Activated CD4-positive, CD25-positive, alpha-beta regulatory T cell treated with anti-CD3 and anti-CD28 coated beads, Interleukin-2, amount 50 U/mL, for 72 hours (primary cell): ENCODE results near the gene PGGHG.
"Not testable (repeated sequence)": the region's sequence is repeated elsewhere in the genome, so short reads cannot be mapped to it uniquely, and the experiment has no call there.

Experiments used
- DNase-seq: peaks from one replicate; pipeline ENCODE4 v3.0.0; 2021

PGGHG gene

DNA sequence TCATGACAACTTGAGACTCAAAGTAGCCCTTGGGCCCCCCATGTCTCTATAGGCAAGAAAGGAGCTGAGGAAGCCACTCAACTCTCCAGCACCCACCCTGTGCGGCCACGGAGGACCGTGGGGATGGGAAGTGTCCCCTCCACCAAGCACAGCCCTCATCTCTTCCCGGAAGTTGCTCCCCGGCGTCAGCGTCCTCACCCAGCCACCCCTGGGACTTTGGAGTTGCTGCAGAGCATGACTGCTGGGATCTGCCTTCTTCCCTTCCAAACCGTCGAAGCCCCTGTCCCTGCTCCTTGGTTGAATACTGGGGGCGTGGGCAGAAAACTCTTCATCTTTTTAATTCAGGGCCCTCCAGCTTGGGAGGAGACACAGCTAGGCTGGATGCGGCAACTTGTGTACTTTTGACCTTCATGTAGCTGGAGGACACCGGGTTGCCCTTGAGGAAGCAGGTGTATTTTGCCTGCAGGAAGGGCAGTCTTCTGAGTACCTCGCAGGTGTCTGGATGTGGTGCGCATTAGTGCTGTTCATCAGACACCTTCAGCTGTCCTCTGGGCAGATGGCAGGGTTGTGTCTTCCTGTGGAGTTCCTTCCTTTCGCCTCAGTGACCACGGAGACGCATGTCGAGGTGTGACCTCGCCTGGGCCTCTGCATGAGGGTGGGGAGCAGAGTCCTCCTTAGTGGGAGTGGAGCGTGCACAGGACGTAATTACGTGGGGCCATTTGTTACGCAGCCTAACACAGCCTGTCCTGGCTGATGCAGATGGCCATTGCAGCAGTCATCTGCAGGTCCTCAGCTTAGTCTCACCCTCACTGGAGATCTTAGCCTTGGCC is 43.9 kb downstream of the PGGHG start:
- DNase-seq, result no peak

DNA sequence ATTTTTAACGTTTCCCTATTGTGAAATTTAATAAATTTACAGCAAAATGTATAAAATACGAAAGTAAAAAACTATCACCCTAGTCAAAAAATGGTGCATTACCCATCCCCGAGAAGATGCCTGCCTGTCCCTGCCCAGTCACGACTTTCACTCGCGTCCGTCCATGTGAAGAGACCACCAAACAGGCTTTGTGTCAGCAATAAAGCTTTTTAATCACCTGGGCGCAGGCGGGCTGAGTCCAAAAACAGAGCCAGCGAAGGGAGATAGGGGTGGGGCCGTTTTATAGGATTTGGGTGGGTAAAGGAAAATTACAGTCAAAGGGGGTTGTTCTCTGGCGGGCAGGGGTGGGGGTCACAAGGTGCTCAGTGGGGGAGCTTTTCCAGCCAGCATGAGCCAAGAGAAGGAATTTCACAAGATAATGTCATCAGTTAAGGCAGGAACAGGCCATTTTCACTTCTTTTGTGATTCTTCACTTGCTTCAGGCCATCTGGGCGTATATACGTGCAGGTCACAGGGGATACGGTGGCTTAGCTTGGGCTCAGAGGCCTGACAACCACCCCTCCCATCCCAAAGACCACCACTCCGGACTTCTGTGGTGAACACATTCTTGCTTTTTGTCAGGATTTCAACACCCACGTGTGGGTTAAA is 44.8 kb downstream of the PGGHG start:
- not testable (repeated sequence) for DNase-seq

DNA sequence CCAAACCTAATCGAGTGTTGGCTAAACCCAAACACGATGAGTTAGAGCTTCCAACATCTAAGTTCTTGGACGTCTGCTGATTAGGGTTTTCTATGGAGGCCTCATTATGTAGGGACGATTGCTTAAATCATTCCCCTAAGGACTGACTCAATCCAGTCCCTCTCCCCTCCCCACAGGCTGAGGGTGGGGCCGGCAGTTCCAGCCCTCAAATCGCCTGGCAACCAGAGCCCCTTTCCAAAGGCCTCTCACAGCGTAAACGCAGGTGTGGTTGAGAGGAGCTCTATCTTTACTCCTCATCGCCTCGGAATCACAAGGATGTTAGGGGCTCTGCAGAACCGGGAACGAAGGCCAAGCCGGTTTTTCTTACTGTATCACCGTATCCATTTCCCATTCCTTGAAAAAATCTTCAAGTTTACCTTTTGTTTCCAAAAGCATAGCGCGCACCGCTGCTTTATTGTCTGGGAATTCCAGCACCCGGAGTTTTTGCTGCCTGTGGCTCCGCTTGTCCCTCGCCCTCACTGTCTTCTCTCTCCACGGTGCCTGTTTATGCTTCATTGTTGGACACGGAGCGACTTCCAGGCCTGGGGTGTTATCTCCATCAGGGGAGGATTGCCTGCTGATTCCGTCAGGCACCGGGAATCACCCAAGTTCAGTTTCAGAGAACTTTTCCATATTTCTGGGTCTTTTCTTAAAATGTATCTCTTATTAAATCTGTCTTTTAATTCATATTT is 45.5 kb downstream of the PGGHG start:
- no peak for DNase-seq

DNA sequence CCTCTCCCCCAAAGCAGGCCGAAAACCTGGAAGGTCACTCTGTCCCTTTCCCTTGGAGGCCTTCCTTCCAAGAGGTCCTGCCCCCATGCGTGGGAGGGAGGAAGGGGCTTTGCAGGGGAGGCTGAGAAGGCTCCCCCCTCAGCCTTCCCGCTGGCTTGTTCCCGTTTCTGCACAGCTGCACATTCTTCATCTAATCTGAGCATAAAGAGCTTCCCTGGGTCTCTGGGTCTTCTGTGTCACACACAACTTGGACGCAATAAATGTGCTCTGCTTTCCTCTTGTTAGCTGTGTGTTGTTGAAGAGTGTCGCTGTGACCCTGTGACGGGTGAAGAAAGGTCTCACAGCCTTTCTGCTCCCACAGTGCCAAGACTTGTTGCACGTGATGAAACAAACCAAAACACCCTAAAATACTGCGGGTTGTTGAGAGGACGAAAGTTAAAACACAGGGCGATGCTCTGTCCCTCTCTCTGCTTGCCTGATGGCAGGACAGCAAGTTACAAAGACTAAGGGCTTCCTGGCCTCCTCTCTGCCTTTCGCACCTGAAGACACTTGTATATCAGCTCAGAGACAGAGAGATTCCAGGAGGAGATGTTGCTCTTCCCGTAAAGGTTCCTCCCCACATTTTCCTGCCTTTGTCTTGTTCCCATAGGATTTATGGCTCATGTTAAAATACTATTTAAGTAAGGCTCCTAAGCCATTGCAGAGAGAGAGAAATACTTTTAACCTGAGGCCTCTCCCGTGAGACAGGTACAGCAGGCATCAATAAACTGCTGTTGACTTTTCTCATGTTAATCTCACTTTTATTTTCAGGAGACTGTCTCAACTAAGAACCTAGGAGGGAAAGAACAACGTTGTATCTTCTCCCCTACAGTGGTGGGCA is 47.1 kb downstream of the PGGHG start:
- DNase-seq, result no peak

DNA sequence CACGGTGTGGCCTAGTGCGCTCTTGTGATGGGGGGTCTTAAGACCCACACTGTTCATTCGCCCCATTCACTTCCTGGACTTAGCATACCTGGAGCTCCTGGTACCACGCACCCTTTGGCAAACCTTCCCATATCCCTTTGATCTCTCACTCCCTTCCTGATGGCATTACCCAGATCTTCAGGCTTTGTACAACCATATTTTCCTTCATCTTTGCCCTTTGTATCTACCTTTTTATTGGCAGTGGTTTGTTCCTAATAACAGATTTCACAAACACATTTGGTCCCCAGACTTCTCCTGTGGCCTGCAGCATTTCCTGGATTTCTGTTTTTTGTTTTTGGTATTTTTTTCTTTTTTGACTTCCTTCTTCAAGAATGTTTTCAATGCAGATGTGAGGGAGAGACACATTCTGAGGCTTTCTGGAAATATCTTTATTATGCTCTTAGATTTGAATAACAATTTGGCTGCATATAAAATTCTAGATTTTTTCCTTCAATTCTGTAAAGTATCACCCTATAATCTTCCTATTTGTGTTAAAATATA is 47.8 kb downstream of the PGGHG start:
- DNase-seq, result no peak

DNA sequence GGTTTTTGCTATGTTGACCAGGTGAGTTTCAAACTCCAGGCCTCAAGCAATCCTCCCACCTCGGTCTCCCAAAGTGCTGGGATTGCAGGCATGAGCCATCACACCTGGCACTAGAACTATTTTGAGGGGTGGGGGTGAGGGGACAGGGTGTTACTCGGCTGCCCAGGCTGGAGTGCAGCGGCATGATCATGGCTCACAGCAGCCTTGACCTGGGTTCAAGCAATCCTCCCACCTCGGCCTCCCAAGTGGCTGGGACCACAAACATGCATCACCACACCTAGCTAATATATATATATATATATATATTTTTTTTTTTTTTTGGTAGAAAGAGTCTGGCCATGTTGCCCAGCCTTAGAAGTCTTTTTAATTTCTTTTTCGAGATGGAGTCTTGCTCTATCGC is 48.8 kb downstream of the PGGHG start:
- no peak for DNase-seq

DNA sequence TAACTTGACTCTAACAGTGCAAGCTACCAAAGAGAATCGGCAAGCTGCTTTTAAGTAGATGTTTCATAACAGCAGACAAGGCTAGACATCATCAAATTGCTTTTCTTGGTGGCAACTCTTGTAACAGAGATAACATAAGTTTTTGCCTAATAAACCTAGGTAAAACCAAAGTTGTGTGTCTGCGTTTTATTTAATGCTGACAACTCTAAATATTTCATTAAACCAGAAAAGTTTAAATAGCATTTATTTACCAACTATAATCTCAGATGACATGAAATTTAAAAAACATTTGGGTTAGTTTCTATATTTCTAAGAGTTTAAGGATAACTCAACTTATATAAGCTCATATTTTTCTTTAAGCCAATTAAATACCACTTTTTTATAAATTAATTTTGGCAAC is 51.0 kb downstream of the PGGHG start:
- DNase-seq, result no peak

DNA sequence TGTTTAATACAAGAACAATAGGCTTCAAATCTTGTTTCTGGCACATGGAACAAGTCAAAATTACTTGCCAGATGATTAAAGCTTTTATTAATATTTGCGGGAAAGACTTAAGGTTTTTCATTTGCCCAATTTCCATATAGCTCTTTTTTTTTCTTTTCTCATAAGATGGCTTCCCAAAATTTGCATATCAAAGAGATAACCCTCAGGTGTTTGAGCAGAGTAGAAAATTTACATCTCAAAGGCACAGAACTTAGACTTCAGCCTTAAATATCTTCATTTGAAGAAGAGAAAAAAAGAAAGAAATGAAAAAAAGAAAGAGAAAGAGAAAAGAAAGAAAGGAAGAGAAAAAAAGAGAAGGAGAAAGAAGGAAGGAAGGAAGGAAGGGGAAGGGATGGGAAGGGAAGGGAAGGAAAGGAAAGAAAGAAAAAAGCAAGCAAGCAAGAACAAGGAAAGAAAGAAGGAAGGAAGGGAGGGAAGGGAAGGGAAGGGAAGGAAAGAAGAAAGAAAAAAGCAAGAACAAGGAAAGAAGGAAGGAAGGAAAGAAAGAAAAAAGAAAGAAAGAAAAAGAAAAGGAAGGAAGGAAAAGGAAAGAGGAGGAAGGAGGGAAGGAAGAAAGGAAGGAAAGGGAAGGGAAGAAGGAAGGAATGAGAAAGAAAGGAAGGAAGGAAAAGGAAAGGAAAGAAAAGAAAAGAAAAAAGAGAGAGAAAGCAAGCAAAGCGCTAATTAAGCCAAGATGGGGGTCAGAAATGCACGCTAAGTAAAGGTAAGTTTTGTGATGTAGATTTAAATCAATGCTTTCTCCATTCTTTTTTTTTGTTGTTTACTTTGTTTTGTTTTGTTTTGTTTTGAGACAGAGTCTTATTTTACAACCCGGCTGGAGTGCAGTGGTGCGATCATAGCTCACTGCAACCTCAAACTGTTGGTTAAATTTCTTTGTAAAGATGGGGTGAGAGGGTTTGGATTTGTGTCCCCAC is 51.9 kb downstream of the PGGHG start:
- no peak for DNase-seq

DNA sequence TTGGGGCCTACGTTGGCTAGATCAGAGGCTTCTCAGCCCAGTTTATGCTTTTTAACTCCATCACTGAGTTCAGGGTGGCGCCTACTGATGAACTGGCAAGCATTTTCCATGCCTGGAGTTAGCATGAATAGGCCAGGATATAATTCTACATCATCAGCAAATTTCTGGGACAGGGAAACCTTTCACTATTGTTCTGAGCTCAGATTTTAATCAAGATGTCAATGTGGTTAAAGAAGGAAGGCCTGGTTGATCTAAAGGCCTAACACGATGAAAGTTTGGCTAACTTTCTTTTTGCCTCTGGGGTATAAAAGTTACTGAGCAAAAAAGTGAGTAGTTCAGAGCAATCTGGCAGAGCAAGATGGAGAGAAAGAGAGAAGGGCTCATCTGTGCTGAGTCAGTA is 53.4 kb downstream of the PGGHG start:
- no peak for DNase-seq

DNA sequence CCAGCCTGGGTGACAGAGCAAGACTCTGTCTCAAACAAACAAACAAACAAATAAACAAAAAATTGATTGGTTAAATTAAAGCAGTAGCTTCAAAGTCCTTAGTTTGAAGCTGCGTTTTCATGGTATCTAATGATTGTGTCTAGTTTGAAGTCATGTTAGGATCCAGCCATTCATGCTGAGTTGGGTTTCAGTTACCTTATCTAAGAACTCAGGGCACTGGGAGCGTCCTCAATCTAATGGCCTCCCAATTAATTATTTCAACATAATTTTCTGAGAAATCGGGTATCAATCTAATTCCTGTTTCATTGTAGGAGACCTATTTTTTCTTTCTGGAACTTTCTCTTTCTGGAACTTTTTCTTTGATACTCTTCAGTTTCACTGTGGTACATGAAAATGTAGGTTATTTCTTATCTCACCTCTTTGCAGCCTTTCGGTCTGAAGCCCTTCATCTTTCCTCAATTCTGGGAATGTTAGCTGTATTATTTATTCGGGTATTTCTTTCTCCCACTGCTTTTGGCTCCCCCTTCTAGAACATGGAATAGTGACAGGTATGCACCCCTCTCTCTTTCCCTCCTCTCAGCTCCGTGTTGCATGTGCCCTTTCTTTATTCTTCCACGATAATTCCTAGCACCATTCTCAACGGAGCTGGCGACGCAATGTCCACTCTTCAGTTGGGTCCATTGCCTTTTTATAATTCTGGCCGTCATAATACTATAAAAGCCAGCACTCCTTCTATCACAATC is 56.1 kb downstream of the PGGHG start:
- no peak for DNase-seq
